Osteocyte (in vitro differentiated cells): ENCODE measurements around the gene SEMA3E. TPM values are rescaled to one million over a fixed set of nuclear protein-coding genes. Genes with fewer than 3 reads are reported as not detected.

Source experiments
- DNase-seq: peaks from one replicate; pipeline ENCODE4 v3.0.0; 2021; ENCODE audit warnings: mixed read lengths; ENCODE audit not compliant: unreplicated experiment; ENCODE audit errors: extremely low spot score
- H3K27ac Mint-ChIP-seq: one replicate; pipeline ENCODE4 v1.8.0; 2021; ENCODE audit warnings: mild to moderate bottlenecking, mixed read lengths; ENCODE audit not compliant: unreplicated experiment
- H3K27me3 Mint-ChIP-seq: one replicate; pipeline ENCODE4 v1.8.0; 2021; ENCODE audit warnings: mixed read lengths; ENCODE audit not compliant: unreplicated experiment
- H3K36me3 Mint-ChIP-seq: one replicate; pipeline ENCODE4 v1.8.0; 2021; ENCODE audit warnings: mixed read lengths; ENCODE audit not compliant: unreplicated experiment
- H3K4me1 Mint-ChIP-seq: one replicate; pipeline ENCODE4 v1.8.0; 2021; ENCODE audit warnings: mixed read lengths; ENCODE audit not compliant: unreplicated experiment
- H3K4me3 Mint-ChIP-seq: one replicate; pipeline ENCODE4 v1.8.0; 2021; ENCODE audit warnings: mild to moderate bottlenecking, moderate library complexity, mixed read lengths; ENCODE audit not compliant: unreplicated experiment
- H3K9me3 Mint-ChIP-seq: one replicate; pipeline ENCODE4 v1.8.0; 2021; ENCODE audit warnings: mixed read lengths; ENCODE audit not compliant: unreplicated experiment
- total RNA-seq: library from RNA; stranded (reverse); gene quantifications from 2 replicates; pipeline ENCODE4 v1.2.1, GENCODE V29; 2021
- TF ChIP-seq, protein P1 (sequence below): fragments of 200-600 bp; sonication (generic); IDR thresholded peaks from 2 replicates; pipeline ENCODE4 v1.5.0; 2021; ENCODE audit warnings: antibody characterized with exemption, mild to moderate bottlenecking, moderate library complexity

Gene SEMA3E
- total RNA-seq, 1 donor from 2014 or later, result 1.6 TPM

DNA sequence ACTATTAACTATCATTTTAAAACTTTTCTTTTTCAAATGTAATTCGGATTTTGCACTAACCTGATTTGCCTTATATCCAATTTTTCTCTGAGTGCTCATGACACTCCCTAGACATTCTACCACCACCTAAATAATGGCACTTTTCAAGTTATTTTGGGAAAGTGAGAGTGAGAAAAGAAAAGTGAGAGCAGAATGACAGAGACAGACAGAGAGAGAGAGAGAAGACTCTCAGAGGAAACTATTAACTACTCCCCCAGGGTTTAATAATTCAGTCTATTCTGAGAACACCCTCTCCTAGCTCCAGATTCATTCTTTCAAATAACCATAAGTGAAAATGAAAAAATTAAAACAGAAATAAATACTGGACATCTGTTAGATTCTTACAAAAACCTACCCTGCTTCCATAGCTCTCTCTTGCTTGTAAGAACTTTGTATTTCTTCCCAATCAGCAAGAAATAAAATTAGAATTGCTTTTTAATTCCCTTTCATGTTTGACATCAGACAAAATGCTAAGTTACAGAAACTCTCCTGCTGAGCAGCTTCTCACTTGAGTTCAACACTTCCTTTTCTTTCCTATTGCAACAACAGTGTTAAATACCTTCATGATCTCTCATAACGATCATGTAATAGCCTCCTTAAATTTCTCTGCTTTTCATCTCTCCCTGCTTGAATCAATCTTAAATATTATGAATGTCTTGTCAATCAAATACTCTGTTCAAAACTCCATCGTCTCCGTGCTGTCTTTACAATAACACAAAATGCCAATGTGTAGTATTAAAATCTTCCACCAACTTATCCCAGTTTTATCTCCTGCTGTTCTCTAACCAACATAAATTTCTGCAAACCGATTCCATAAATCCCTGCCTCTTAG is 191.7 kb downstream of the SEMA3E start:
- TF ChIP-seq, protein P1, sequence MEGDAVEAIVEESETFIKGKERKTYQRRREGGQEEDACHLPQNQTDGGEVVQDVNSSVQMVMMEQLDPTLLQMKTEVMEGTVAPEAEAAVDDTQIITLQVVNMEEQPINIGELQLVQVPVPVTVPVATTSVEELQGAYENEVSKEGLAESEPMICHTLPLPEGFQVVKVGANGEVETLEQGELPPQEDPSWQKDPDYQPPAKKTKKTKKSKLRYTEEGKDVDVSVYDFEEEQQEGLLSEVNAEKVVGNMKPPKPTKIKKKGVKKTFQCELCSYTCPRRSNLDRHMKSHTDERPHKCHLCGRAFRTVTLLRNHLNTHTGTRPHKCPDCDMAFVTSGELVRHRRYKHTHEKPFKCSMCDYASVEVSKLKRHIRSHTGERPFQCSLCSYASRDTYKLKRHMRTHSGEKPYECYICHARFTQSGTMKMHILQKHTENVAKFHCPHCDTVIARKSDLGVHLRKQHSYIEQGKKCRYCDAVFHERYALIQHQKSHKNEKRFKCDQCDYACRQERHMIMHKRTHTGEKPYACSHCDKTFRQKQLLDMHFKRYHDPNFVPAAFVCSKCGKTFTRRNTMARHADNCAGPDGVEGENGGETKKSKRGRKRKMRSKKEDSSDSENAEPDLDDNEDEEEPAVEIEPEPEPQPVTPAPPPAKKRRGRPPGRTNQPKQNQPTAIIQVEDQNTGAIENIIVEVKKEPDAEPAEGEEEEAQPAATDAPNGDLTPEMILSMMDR, result no peak
- Mint-ChIP-seq H3K4me3 (peak overlapping the region; percentile 37), H3K36me3 (no peaks in the 10 kb centered on the region), H3K9me3 (no peaks in the 10 kb centered on the region), H3K4me1 (peaks cover 10% of the 10 kb centered on the region), H3K27ac (peak overlapping the region; percentile 31), H3K27me3 (no peaks in the 10 kb centered on the region)
- DNase-seq, result no peak

DNA sequence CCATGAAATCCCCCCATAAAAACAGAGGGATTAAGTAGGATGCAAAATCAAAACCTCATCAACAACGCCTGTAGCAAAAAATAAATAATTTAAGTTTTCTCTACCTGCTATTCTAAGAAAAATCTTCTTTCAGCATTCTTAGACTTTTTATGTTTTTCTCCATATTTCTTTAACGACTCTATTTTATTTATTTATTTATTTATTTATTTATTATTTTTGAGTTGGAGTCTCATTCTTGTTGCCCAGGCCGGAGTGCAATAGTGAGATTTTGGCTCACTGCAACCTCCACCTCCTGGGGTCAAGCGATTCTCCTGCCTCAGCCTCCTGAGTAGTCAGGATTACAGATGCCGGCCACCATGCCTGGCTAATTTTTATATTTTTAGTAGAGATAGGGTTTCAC is 192.5 kb downstream of the SEMA3E start:
- no peak for DNase-seq
- no peaks in the 10 kb centered on the region for H3K36me3 Mint-ChIP-seq
- TF ChIP-seq, protein P1, result no peak
- H3K4me3 Mint-ChIP-seq, result no peak overlapping the region
- no peak overlapping the region for H3K27ac Mint-ChIP-seq
- H3K9me3 Mint-ChIP-seq, result no peaks in the 10 kb centered on the region
- H3K27me3 Mint-ChIP-seq, result no peaks in the 10 kb centered on the region
- H3K4me1 Mint-ChIP-seq, result peaks cover 10% of the 10 kb centered on the region

DNA sequence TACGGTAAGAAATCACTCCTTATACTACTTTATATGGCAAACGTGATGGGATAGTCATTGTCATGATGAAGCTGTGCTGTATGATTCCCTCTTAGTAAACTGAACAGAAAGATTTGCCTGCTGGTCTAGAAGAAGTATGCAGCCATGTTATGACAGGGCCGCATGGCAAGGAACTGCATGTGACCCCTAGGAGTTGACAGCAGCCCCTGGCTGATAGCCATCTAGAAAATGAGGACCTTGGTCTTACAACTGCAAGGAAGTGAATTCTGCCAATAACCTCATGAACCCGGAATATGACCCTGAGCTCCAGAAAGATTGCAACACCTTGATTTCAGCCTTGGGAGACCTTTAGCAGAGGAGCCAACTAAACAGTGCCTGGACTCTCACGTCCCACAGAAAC is 193.3 kb downstream of the SEMA3E start:
- TF ChIP-seq, protein P1, result no peak

GRCh38 chr7:83452256-83452655 is 196.7 kb downstream of the SEMA3E start:
- Mint-ChIP-seq H3K4me3 (no peak overlapping the region), H3K4me1 (peaks cover 5% of the 10 kb centered on the region), H3K27ac (no peak overlapping the region), H3K36me3 (no peaks in the 10 kb centered on the region), H3K9me3 (no peaks in the 10 kb centered on the region), H3K27me3 (no peaks in the 10 kb centered on the region)
- no peak for DNase-seq
- TF ChIP-seq, protein P1, result no peak

More for the DNA sequence above, 193.3 kb downstream of the SEMA3E start:
- no peak for DNase-seq
- H3K27me3 Mint-ChIP-seq, result no peaks in the 10 kb centered on the region
- H3K36me3 Mint-ChIP-seq, result no peaks in the 10 kb centered on the region
- H3K9me3 Mint-ChIP-seq, result no peaks in the 10 kb centered on the region
- no peak overlapping the region for H3K27ac Mint-ChIP-seq
- H3K4me1 Mint-ChIP-seq, result peaks cover 10% of the 10 kb centered on the region
- no peak overlapping the region for H3K4me3 Mint-ChIP-seq

- H3K27me3 Mint-ChIP-seq, result no peaks in the 10 kb centered on the region
- TF ChIP-seq, protein P1, result no peak
- no peak for DNase-seq
- no peak overlapping the region for H3K27ac Mint-ChIP-seq
- no peak overlapping the region for H3K4me3 Mint-ChIP-seq
- no peaks in the 10 kb centered on the region for H3K9me3 Mint-ChIP-seq
- H3K4me1 Mint-ChIP-seq, result no peaks in the 10 kb centered on the region
- no peaks in the 10 kb centered on the region for H3K36me3 Mint-ChIP-seq
Measured at GRCh38 chr7:83451501-83452045, 197.4 kb downstream of the SEMA3E start.
